Ovary (tissue), 9 donors: ENCODE data around the gene STK10. TPM values are rescaled to one million over a fixed set of nuclear protein-coding genes. Genes with fewer than 3 reads are reported as not detected.

ENCODE experiments used
- DNase-seq, 5 donors: peaks; one replicate each; pipeline ENCODE4 v3.0.0-alpha.2; 2019 to 2020
- H3K27ac ChIP-seq, 2 donors: fragments of 200-600 bp; one replicate each; pipeline versions ENCODE4 v1.5.1 to v1.8.0; 2019 to 2022
- H3K27me3 ChIP-seq: fragments of 200-600 bp; one replicate; pipeline ENCODE4 v1.8.0; 2022
- H3K36me3 ChIP-seq: fragments of 200-600 bp; sonication (generic); one replicate; pipeline ENCODE4 v1.5.1; 2019
- H3K4me1 ChIP-seq: one replicate; pipeline ENCODE4 v1.8.1; 2013; ENCODE audit warnings: mild to moderate bottlenecking, moderate library complexity; ENCODE audit not compliant: insufficient read depth
- H3K4me3 ChIP-seq: fragments of 200-600 bp; sonication (generic); one replicate; pipeline ENCODE4 v1.5.1; 2017
- H3K9me3 ChIP-seq, 2 donors: fragments of 200-600 bp in 1 of 2; sonication (generic) in 1 of 2; one replicate each; pipeline versions ENCODE4 v1.5.1 to v1.8.1; 2013 to 2019; ENCODE audit warnings: mild to moderate bottlenecking in 1 of 2, moderate library complexity in 1 of 2
- CTCF ChIP-seq, 3 donors: fragments of 450-650 bp in 2 of 3; fragments of 200-600 bp in 1 of 3; IDR thresholded peaks; one replicate each; pipeline versions ENCODE4 v1.5.1 to v1.8.0; 2016 to 2022; ENCODE audit warnings: antibody characterized with exemption in 3 of 3, mild to moderate bottlenecking in 1 of 3
- EP300 ChIP-seq: sonication (generic); formaldehyde crosslinking; IDR thresholded peaks from one replicate; pipeline ENCODE4 v1.6.1; 2017; ENCODE audit warnings: antibody characterized with exemption
- POLR2A ChIP-seq: fragments of 450-650 bp; IDR thresholded peaks from one replicate; pipeline ENCODE4 v1.6.1; 2017; ENCODE audit warnings: antibody characterized with exemption, mild to moderate bottlenecking, moderate library complexity
- WGBS, 3 donors: extraction: QIAGEN DNeasy Blood & Tissue Kit in 1 of 3; methylation state at CpG; one replicate each; pipeline versions ENCODE4 v1.1.5 to v1.1.7; 2013 to 2017; 5-methylcytosine and 5-hydroxymethylcytosine counted together
- intact Hi-C, 4 donors: fragments of 100-400 bp; cut with DNase I; formaldehyde crosslinking; loops; one replicate each; pipeline versions ENCODE4 v1.11.0 to v1.15.1; 2022 to 2023
- polyA plus RNA-seq, 2 donors: library from polyadenylated mRNA; stranded (reverse); fragments of 200-250 nt in 1 of 2; fragments of 350-450 nt in 1 of 2; fragmentation: Illumina TruSeq in 1 of 2; extraction: RNeasy Lipid Tissue Mini Kit (QIAGEN cat#74804) in 1 of 2; gene quantifications; one replicate each; pipeline ENCODE4 v1.2.3, GENCODE V29; 2013 to 2014
- total RNA-seq, 7 donors: library from RNA; depleted of rRNA in 2 of 7; stranded (reverse); fragments of >200 nt in 2 of 7; fragmentation: NEBNext Ultra II Directional in 3 of 7; extraction: Animal tissue kit (Norgen Biotek cat#: 25700) in 3 of 7; gene quantifications; one replicate each; pipeline versions ENCODE4 v1.1.0 to v1.2.4, GENCODE V29; 2016 to 2023
- donor health status: DM: no; HTN: no; CAD: no; lungs with moderate emphysema.
- donor health status: DM: no; HTN: no; CAD: no.
- donor health status: Bipolar disorder and iron deficiency.
- donor health status: DM: yes; HTN: yes; CAD: no.
- donor health status: DM: no; HTN: no; CAD: no.
- donor health status: DM: yes; HTN: yes; CAD: no.

STK10 gene
- total and polyA plus RNA-seq, 9 donors, result 5.4 to 15.5 (median 10.0) TPM

- no peak for TF ChIP-seq EP300
- TF ChIP-seq POLR2A, result no peak
- TF ChIP-seq CTCF (IDR thresholded peaks at IDR 0.05), result no peak
- Histone ChIP-seq H3K36me3 (no peaks in the 10 kb centered on the region), H3K4me1 (no peaks in the 10 kb centered on the region), H3K27ac (no peak overlapping the region), H3K27me3 (no peaks in the 10 kb centered on the region), H3K9me3 (no peaks in the 10 kb centered on the region), H3K4me3 (no peak overlapping the region)
- intact Hi-C loops, result no loop called here
- no peak for DNase-seq
- 57 to 70% (median 65%) methylated on average over 6 of the region's 6 CpGs for WGBS, 3 donors
Observed at GRCh38 chr5:172194985-172195774, 7.2 kb upstream of the STK10 start.

GRCh38 chr5:172193872-172194271, 5.8 kb upstream of the STK10 start, which contains the start of gene EFCAB9:
EFCAB9 (plus strand) TSS chr5:172194172; CDS start chr5:172194173, 1 bp downstream.
- no peaks in the 10 kb centered on the region for H3K4me1 ChIP-seq
- H3K4me3 ChIP-seq, result no peak within 1 kb of the TSS
- 66 to 80% (median 71%) methylated on average over 6 of the region's 6 CpGs for WGBS, 3 donors
- H3K9me3 ChIP-seq, result no peaks in the 10 kb centered on the region
- no peak within 1 kb of the TSS for H3K27ac ChIP-seq
- no peaks in the 10 kb centered on the region for H3K36me3 ChIP-seq
- no peak for DNase-seq
- H3K27me3 ChIP-seq, result no peaks in the 10 kb centered on the region
- no peak for TF ChIP-seq CTCF (IDR thresholded peaks at IDR 0.05)
- no peak for TF ChIP-seq EP300
- TF ChIP-seq POLR2A, result no peak
- intact Hi-C loops, result no loop called here

DNA sequence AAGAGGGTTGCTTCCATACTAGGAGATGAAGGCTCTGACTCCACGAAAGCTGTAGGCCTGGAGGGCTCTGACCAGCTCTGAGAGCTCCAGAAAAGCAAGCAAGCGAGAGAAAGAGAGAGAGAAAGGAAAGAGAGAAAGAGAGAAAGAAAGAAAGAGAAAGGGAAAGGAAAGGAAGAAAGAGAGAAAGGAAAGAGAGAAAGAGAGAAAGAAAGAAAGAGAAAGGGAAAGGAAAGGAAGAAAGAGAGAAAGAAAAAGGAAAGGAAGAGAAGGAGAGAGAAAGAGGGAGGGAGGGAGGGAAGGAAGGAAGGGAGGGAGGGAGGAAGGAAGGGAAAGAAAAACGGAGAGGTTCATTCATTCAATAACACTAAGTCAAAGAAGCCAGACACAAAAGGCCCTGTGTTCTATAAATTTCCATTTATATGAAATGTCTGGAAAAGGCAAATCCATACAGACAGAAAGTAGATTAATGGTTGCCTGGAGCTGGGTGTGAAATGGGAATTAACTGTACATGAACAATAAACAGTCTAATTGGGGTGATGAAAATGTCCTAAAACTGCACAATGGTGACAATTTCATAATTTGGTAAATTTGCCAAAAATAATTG, 1.8 kb upstream of the STK10 start:
- H3K27ac ChIP-seq, result no peak overlapping the region
- TF ChIP-seq EP300 (no peak), POLR2A (no peak), CTCF (IDR thresholded peaks at IDR 0.05) (no peak)
- H3K4me1 ChIP-seq, result no peaks in the 10 kb centered on the region
- H3K9me3 ChIP-seq, result no peaks in the 10 kb centered on the region
- DNase-seq, result no peak
- no peaks in the 10 kb centered on the region for H3K36me3 ChIP-seq
- intact Hi-C loops, result loop anchor here (2.0 to 10.0 kb wide), 6 partner anchors 77 to 775 kb away; partner anchors contain the start of genes FGF18 (in 1 of the 4) and UBTD2 (in 1 of the 4)
- H3K4me3 ChIP-seq, result no peak overlapping the region
- 63 to 78% (median 70%) methylated on average over 3 of the region's 3 CpGs for WGBS, 3 donors
- H3K27me3 ChIP-seq, result no peaks in the 10 kb centered on the region

GRCh38 chr5:172188893-172189692, 1.1 kb upstream of the STK10 start:
- no peak for TF ChIP-seq EP300
- TF ChIP-seq CTCF (IDR thresholded peaks at IDR 0.05), result no peak
- no peak for TF ChIP-seq POLR2A
- 43 to 51% (median 47%) methylated on average over 30 of the region's 30 CpGs for WGBS, 3 donors
- H3K36me3 ChIP-seq, result no peaks in the 10 kb centered on the region
- H3K4me3 ChIP-seq, result peak overlapping the region; percentile 91
- peak in 2 of 5 donors; percentile 24 to 30 for DNase-seq
- intact Hi-C loops, result loop anchor here (2.0 to 10.0 kb wide), 6 partner anchors 77 to 774 kb away; partner anchors contain the start of genes FGF18 (in 1 of the 4) and UBTD2 (in 1 of the 4)
- no peaks in the 10 kb centered on the region for H3K27me3 ChIP-seq
- H3K4me1 ChIP-seq, result no peaks in the 10 kb centered on the region
- no peak overlapping the region for H3K27ac ChIP-seq
- H3K9me3 ChIP-seq, result no peaks in the 10 kb centered on the region
